IMR-90 (cell line): ENCODE data around the gene MRM2. TPM values are rescaled to one million over a fixed set of nuclear protein-coding genes. Genes with fewer than 3 reads are reported as not detected.

Source experiments
- ATAC-seq: fragments of 200-7000 bp; cut with Tn5 transposase; 2 replicates; pipeline ENCODE4 v1.9.1; 2020; ENCODE audit warnings: low read depth, mild to moderate bottlenecking, moderate library complexity
- BruUV-seq: library from RNA; stranded (reverse); fragments of 400-500 nt; replicated peaks from 2 replicates; lab custom pipeline; 2021; lab: Mats Ljungman, UMichigan
- CTCF ChIA-PET: fragments of 300-600 bp; formaldehyde crosslinking; extraction: SDS; loops from one replicate; lab custom pipeline; 2021; ENCODE audit warnings: antibody characterized with exemption; lab: Yijun Ruan, JAX
- POLR2A ChIA-PET: fragments of 300-600 bp; sonication (Branson Sonifier 250); formaldehyde crosslinking; loops from one replicate; lab custom pipeline; 2022; ENCODE audit warnings: antibody characterized with exemption; ENCODE audit not compliant: unreplicated experiment; lab: Charles Lee
- DNase-seq: peaks from one replicate; pipeline ENCODE4 v3.0.0; 2013
- H2AFZ ChIP-seq: replicated peaks from 2 replicates; pipeline ENCODE3; 2013; ENCODE audit warnings: low read length, mild to moderate bottlenecking; ENCODE audit not compliant: poor library complexity
- H2AK5ac ChIP-seq: 2 replicates; pipeline ENCODE4 v1.6.1; 2013; ENCODE audit warnings: low read depth, low read length, inconsistent platforms
- H2AK9ac ChIP-seq: replicated peaks from 2 replicates; pipeline ENCODE3; 2013; ENCODE audit warnings: mild to moderate bottlenecking, low read depth, low read length, moderate library complexity; ENCODE audit not compliant: poor library complexity
- H2BK120ac ChIP-seq: 2 replicates; pipeline ENCODE4 v1.6.1; 2013; ENCODE audit warnings: low read depth, low read length, inconsistent platforms
- H2BK15ac ChIP-seq: 3 replicates; pipeline ENCODE4 v1.6.1; 2013; ENCODE audit warnings: low read depth, low read length, inconsistent platforms
- H2BK20ac ChIP-seq: 2 replicates; pipeline ENCODE4 v1.6.1; 2013; ENCODE audit warnings: low read depth, mild to moderate bottlenecking, inconsistent platforms, low read length, moderate library complexity
- H2BK5ac ChIP-seq: 2 replicates; pipeline ENCODE4 v1.6.1; 2013; ENCODE audit warnings: mild to moderate bottlenecking, low read depth, low read length, inconsistent platforms; ENCODE audit not compliant: poor library complexity, severe bottlenecking
- H3K14ac ChIP-seq: replicated peaks from 2 replicates; pipeline ENCODE4 v1.6.1; 2013; ENCODE audit warnings: low read depth, low read length, inconsistent platforms
- H3K18ac ChIP-seq: 2 replicates; pipeline ENCODE4 v1.6.1; 2013; ENCODE audit warnings: low read depth, low read length, control low read depth
- H3K23ac ChIP-seq: 2 replicates; pipeline ENCODE4 v1.6.1; 2013; ENCODE audit warnings: low read depth, low read length, inconsistent platforms
- H3K27ac ChIP-seq: 2 replicates; pipeline ENCODE4 v1.5.1; 2013; ENCODE audit warnings: mild to moderate bottlenecking, control low read depth, low read length; ENCODE audit not compliant: insufficient read depth
- H3K27me3 ChIP-seq: 2 replicates; pipeline ENCODE4 v1.6.1; 2013; ENCODE audit warnings: low read length; ENCODE audit not compliant: control insufficient read depth, insufficient read depth
- H3K36me3 ChIP-seq: 2 replicates; pipeline ENCODE4 v1.6.1; 2013; ENCODE audit warnings: low read length, mixed read lengths; ENCODE audit not compliant: control insufficient read depth, insufficient read depth
- H3K4ac ChIP-seq: 2 replicates; pipeline ENCODE4 v1.6.1; 2013; ENCODE audit warnings: low read depth, low read length, inconsistent platforms
- H3K4me1 ChIP-seq: 2 replicates; pipeline ENCODE4 v1.6.1; 2013; ENCODE audit warnings: low read length, mixed read lengths; ENCODE audit not compliant: control insufficient read depth, insufficient read depth
- H3K4me2 ChIP-seq: 2 replicates; pipeline ENCODE4 v1.6.1; 2013; ENCODE audit warnings: low read depth, mild to moderate bottlenecking, control low read depth, low read length, moderate library complexity
- H3K4me3 ChIP-seq: 2 replicates; pipeline ENCODE4 v1.5.1; 2013; ENCODE audit warnings: low read depth, mild to moderate bottlenecking, control low read depth, low read length, moderate library complexity; ENCODE audit not compliant: insufficient read depth
- H3K56ac ChIP-seq: 2 replicates; pipeline ENCODE4 v1.6.1; 2013; ENCODE audit warnings: low read length, inconsistent platforms; ENCODE audit not compliant: insufficient read depth; ENCODE audit errors: extremely low read depth
- H3K79me1 ChIP-seq, 2 experiments: 2 replicates each; pipeline ENCODE4 v1.6.1; 2013; ENCODE audit warnings: low read length in 2 of 2, inconsistent platforms in 1 of 2, low read depth in 1 of 2
- H3K9ac ChIP-seq: 2 replicates; pipeline ENCODE4 v1.6.1; 2013; ENCODE audit warnings: low read depth, low read length, control low read depth
- H3K9me1 ChIP-seq: 2 replicates; pipeline ENCODE4 v1.6.1; 2013; ENCODE audit warnings: low read length, inconsistent platforms; ENCODE audit not compliant: insufficient read depth
- H3K9me3 ChIP-seq: 2 replicates; pipeline ENCODE4 v1.6.1; 2013; ENCODE audit warnings: low read length; ENCODE audit not compliant: control insufficient read depth, insufficient read depth
- H4K20me1 ChIP-seq: 2 replicates; pipeline ENCODE4 v1.6.1; 2013; ENCODE audit warnings: low read length, inconsistent platforms; ENCODE audit not compliant: insufficient read depth
- H4K5ac ChIP-seq: 2 replicates; pipeline ENCODE4 v1.6.1; 2013; ENCODE audit warnings: mild to moderate bottlenecking, low read depth, low read length, control low read depth
- H4K8ac ChIP-seq, 2 experiments: 2 replicates each; pipeline ENCODE4 v1.6.1; 2013; ENCODE audit warnings: low read depth in 2 of 2, low read length in 2 of 2, control low read depth in 1 of 2, inconsistent platforms in 1 of 2
- H4K91ac ChIP-seq: 2 replicates; pipeline ENCODE4 v1.6.1; 2013; ENCODE audit warnings: low read depth, low read length, inconsistent platforms; ENCODE audit not compliant: insufficient read depth
- CTCF ChIP-seq: conservative IDR thresholded peaks from 2 replicates; pipeline ENCODE4 v1.5.1; 2012; ENCODE audit warnings: mild to moderate bottlenecking, low read depth, low read length, improper control_type of control experiment
- ELK1 ChIP-seq: fragments of 150-350 bp; IDR thresholded peaks from 2 replicates; pipeline ENCODE4 v1.6.1; 2016; ENCODE audit warnings: low read depth, mild to moderate bottlenecking, low read length, moderate library complexity, borderline replicate concordance
- FOS ChIP-seq: fragments of 150-350 bp; IDR thresholded peaks from 2 replicates; pipeline ENCODE4 v1.6.1; 2016; ENCODE audit warnings: low read depth, low read length
- MAFK ChIP-seq: IDR thresholded peaks from 2 replicates; pipeline ENCODE4 v1.6.1; 2012; ENCODE audit warnings: low read depth, low read length, improper control_type of control experiment
- MAZ ChIP-seq: IDR thresholded peaks from 2 replicates; pipeline ENCODE4 v1.6.1; 2012; ENCODE audit warnings: low read depth, mild to moderate bottlenecking, low read length, improper control_type of control experiment, moderate library complexity, borderline replicate concordance
- POLR2A ChIP-seq: IDR thresholded peaks from 2 replicates; pipeline ENCODE4 v1.6.1; 2012; ENCODE audit warnings: mild to moderate bottlenecking, low read depth, low read length
- RAD21 ChIP-seq: IDR thresholded peaks from 2 replicates; pipeline ENCODE4 v1.6.1; 2012; ENCODE audit warnings: low read length, improper control_type of control experiment
- SMC3 ChIP-seq: fragments of 150-350 bp; IDR thresholded peaks from 2 replicates; pipeline ENCODE4 v1.6.1; 2016; ENCODE audit warnings: low read depth, mild to moderate bottlenecking, antibody characterized with exemption, low read length, moderate library complexity
- WGBS, 2 experiments: methylation state at CpG; one replicate each; pipeline versions ENCODE4 v1.1.5 to v1.1.7; 2013; ENCODE audit warnings: missing lambda C conversion rate in 2 of 2; ENCODE audit not compliant: insufficient read length in 1 of 2; ENCODE audit errors: extremely low coverage in 2 of 2; 5-methylcytosine and 5-hydroxymethylcytosine counted together
- dilution Hi-C: fragments of 300-500 bp; cut with HindIII; formaldehyde crosslinking; loops from one replicate; pipeline ENCODE4 v1.14.3; 2018; ENCODE audit warnings: low sequenced_read_pairs; ENCODE audit not compliant: unreplicated experiment
- in situ Hi-C: fragments of 300-500 bp; cut with MboI; formaldehyde crosslinking; loops from 3 replicates; pipeline ENCODE4 v1.14.3; 2019; ENCODE audit warnings: low sequenced_read_pairs, inconsistent platforms, mixed read lengths
- intact Hi-C: fragments of 100-400 bp; cut with micrococcal nuclease; formaldehyde crosslinking; loops from 2 replicates; pipeline ENCODE4 v1.10.0; 2022
- polyA plus RNA-seq, 3 experiments: library from polyadenylated mRNA; depleted of rRNA; stranded (reverse); fragments of >200 nt; gene quantifications; 2 replicates each; pipeline ENCODE4 v1.2.3, GENCODE V29; 2012; ENCODE audit warnings: low replicate concordance in 1 of 3
- total RNA-seq: library from RNA; depleted of rRNA; stranded (reverse); fragments of >200 nt; gene quantifications from 2 replicates; pipeline ENCODE4 v1.2.3, GENCODE V29; 2012

MRM2 gene
- total and polyA plus RNA-seq, 2 of the 4 experiments (the other 2 are of a cell fraction): 19.1 to 23.8 TPM

GRCh38 chr7:2232766-2233520 lies 9.1 kb downstream of the MRM2 start, which contains the start of gene MAD1L1:
TSS of gene MAD1L1 (minus strand) at chr7:2232945. CDS start at chr7:2230133, 2,812 bp downstream.
- Histone ChIP-seq H3K27me3 (no peaks in the 10 kb centered on the region), H2AFZ (peak within 1 kb of the TSS; percentile 89), H3K4me1 (peaks cover 3% of the 10 kb centered on the region), H2BK20ac (no peak within 1 kb of the TSS), H4K5ac (peak within 1 kb of the TSS; percentile 87), H3K9me1 (peaks cover 5% of the 10 kb centered on the region; the same call in 1 of the 2 replicates), H3K4me2 (peak within 1 kb of the TSS; percentile 82), H4K20me1 (no peaks in the 10 kb centered on the region; the same call in 1 of the 2 replicates), H3K9me3 (no peaks in the 10 kb centered on the region), H2AK9ac (peak within 1 kb of the TSS; percentile 78), H2BK5ac (peak within 1 kb of the TSS; percentile 65), H4K91ac (peak within 1 kb of the TSS; percentile 47), H2BK15ac (no peak within 1 kb of the TSS), H3K14ac (peak within 1 kb of the TSS; percentile 23), H3K18ac (0 out of 2 replicates have a peak within 1 kb of the TSS, but pooled peaks have one; percentile 26), H2AK5ac (peak within 1 kb of the TSS; percentile 37), H3K23ac (peak within 1 kb of the TSS; percentile 7; the same call in 1 of the 2 replicates), H4K8ac (peak within 1 kb of the TSS; percentile 82 to 92), H3K36me3 (peaks cover 28% of the 10 kb centered on the region), H3K79me1 (peaks cover 15 to 46% of the 10 kb centered on the region in 2 experiments), H3K4me3 (peak within 1 kb of the TSS; percentile 70), H3K4ac (peak within 1 kb of the TSS; percentile 33), H3K56ac (peak within 1 kb of the TSS; percentile 35; the same call in 1 of the 2 replicates), H3K9ac (peak within 1 kb of the TSS; percentile 81), H2BK120ac (no peak within 1 kb of the TSS), H3K27ac (peak within 1 kb of the TSS; percentile 72)
- no TSS peak for BruUV-seq
- ATAC-seq (peak; percentile 93), DNase-seq (peak; percentile 88)
- ChIA-PET POLR2A (no interaction called here), CTCF (no interaction called here)
- intact Hi-C loops (no loop called here), in situ Hi-C loops (no loop called here), dilution Hi-C loops (no loop called here)
- 1% methylated on average over 33 of the region's 63 CpGs; no CpG with 5 or more reads in 1 of the 2 experiments for WGBS, 2 experiments
- TF ChIP-seq FOS (no peak), ELK1 (no peak), MAZ (peak; percentile 54; the same call in 1 of the 2 replicates), RAD21 (no peak), POLR2A (peak; percentile 38; the same call in 1 of the 2 replicates), SMC3 (0 out of 2 replicates have a peak, but pooled peaks have one; percentile 1), MAFK (peak; percentile 67), CTCF (no peak)
